Measurements from ENCODE around the gene OTULIN.

OTULIN gene

DNA sequence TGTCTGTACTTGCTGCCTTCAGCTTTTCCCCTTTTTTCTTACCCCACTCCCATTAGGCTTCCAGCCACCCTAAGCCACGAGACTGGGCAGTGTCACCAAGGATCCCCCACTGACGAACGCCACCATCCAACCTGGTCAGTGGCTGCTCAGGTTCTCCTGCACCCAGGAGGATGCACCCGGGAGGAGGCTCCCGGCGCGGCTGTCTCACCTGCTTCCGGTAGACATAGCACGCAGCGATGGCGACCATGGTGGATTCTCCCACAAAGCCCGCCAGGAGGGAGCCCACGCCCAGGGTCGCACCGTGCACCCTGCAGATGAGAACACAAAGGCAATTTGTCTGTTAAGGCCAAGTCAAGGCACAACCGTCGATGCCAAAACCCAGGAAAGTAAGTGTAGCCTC is 48.1 kb downstream of the OTULIN start:
- TF ChIP-seq, protein P1, sequence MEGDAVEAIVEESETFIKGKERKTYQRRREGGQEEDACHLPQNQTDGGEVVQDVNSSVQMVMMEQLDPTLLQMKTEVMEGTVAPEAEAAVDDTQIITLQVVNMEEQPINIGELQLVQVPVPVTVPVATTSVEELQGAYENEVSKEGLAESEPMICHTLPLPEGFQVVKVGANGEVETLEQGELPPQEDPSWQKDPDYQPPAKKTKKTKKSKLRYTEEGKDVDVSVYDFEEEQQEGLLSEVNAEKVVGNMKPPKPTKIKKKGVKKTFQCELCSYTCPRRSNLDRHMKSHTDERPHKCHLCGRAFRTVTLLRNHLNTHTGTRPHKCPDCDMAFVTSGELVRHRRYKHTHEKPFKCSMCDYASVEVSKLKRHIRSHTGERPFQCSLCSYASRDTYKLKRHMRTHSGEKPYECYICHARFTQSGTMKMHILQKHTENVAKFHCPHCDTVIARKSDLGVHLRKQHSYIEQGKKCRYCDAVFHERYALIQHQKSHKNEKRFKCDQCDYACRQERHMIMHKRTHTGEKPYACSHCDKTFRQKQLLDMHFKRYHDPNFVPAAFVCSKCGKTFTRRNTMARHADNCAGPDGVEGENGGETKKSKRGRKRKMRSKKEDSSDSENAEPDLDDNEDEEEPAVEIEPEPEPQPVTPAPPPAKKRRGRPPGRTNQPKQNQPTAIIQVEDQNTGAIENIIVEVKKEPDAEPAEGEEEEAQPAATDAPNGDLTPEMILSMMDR (IDR thresholded peaks at IDR 0.05; ENCODE audit: low read depth, low read length) = no peak
- no peak for DNase-seq (ENCODE audit: low read depth, low spot score)
- H3K4me3 ChIP-seq (ENCODE audit: low read depth, low read length) = no peak overlapping the region
- in situ Hi-C loops (cut with HindIII; ENCODE audit: low sequenced_read_pairs) = no loop called here

DNA sequence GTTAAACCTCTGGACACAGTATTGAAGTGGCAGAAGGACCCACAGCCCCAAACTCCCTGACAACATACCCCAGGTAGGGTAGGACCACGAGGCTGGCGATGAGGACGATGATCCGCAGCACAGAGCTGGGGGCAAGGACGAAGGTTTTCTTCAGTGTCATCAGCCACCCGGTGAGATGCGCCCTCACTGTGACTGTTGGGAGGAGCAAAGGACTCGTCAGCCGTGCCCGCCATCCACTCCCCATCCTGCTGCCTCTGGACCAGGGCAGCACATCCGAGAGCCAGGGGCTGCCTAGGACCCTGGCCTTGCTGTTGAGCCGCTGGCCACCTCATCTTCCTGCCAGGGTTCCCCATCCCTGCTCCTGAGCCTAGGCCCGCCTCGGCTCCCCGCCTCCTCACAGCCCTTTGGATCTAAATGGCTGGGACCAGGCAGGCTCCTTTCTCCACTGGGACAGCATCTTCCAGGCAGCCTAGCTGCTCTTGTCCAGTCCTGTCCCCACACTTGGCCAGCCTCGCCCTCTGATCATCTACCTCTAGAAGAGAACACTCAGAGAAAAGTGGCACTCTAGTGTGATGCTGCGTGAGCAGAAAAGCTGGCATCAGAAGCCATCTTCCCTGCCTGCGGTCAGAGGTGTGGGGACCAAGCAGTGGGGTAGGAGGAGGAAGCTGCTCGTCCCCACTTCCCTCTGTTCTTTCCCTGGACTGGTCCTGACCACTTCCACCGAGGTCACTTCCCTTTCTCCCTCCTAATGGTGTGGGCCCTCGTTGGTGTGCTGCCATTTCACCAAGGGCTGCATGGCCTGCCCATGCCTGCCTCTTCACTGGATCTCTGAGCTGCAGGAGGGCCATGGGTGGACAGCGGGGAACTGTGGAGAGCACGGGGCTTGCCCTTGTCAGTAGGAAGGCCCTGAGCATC is 49.2 kb downstream of the OTULIN start:
- in situ Hi-C loops (cut with HindIII; ENCODE audit: low sequenced_read_pairs) = no loop called here
- H3K4me3 ChIP-seq (ENCODE audit: low read depth, low read length) = no peak overlapping the region
- TF ChIP-seq, protein P1 (IDR thresholded peaks at IDR 0.05; ENCODE audit: low read depth, low read length) = no peak
- no peak for DNase-seq (ENCODE audit: low read depth, low spot score)

DNA sequence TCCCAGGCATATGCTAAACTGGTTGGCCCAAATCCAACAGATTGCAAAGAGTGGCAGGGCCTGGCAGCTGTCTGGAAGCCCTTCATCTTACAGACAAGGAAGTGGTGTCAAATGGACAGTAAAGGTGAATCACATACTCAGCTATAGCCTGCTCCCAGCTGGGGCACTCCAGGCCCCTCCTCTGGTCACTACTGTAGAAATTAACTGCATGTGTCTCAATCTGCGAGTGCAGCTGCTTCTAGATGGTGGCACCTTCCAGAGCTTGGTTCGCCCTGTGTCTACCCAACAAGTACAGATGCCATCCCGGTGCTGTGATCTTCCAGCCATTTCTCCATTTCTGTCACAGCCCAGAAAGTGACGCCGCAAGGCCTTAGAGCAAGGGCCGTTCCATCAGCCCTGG is 50.2 kb downstream of the OTULIN start:
- in situ Hi-C loops (cut with HindIII; ENCODE audit: low sequenced_read_pairs) = no loop called here
- no peak overlapping the region for H3K4me3 ChIP-seq (ENCODE audit: low read depth, low read length)
- TF ChIP-seq, protein P1 (IDR thresholded peaks at IDR 0.05; ENCODE audit: low read depth, low read length) = no peak
- no peak for DNase-seq (ENCODE audit: low read depth, low spot score)

DNA sequence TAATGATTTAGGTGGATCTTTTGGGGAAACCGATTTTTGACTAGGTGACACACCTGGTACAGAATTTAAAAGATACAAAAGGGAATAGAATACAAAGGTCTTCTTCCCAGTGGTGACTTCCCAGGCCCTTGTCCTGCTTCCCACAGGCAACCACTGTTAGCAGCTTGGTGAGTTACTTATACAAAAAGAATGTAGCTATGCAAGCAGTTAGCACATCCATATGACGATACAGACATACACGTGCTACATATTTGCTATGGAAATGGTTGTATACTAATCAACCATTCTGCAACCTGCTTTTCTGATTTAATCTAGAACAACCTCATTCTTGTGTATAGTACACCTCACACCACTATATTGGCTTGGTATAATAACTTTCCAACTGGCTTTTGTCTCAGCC is 51.0 kb downstream of the OTULIN start:
- no peak overlapping the region for H3K4me3 ChIP-seq (ENCODE audit: low read depth, low read length)
- no peak for DNase-seq (ENCODE audit: low read depth, low spot score)
- in situ Hi-C loops (cut with HindIII; ENCODE audit: low sequenced_read_pairs) = no loop called here
- TF ChIP-seq, protein P1 (IDR thresholded peaks at IDR 0.05; ENCODE audit: low read depth, low read length) = no peak

DNA sequence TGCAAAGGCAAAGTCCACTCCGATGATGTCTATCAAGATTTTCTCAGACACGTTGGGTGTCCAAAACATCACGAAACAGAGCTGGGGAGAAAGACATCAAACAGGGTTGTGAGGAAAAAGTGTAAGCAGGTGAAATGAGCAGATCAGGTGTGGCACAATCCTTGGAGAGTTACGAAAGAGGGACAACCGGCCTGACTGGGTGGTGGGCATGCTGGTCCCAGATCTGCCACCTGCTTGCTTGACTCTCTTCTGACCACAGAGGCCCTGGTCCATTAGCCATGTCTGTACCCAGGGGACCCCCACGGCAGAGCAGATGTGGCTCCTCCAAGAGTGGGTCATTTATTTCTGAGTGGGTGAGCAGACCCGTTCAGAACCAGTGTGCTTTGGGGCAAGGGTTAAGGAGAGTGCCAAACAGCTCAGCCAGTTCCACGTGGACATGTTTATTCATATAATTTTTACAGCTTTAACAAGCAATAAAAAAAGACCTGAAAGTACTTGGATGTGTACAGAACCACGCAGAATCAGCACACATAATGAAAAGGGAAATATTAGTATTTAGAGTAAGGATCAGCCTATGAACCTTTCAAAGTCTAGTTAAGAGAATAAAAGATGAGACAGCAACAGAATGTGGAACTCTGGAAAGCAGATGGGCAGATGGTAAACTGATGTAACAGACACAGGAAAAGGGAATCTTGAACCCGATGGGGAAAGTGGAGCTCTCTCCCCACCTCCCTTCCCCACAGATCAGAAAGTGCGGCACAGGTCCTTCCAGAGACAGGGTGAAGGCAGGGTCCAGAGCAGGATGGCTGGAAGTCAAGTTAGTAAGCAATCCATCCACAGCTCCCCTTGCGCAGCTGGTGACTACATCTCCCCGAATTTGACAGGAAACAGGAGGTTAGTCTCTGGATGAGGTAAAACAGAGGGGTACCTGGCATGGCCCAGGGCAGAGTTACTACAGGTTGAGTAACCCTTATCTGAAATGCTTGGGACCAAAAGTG is 52.5 kb downstream of the OTULIN start:
- DNase-seq (ENCODE audit: low read depth, low spot score) = no peak

DNA sequence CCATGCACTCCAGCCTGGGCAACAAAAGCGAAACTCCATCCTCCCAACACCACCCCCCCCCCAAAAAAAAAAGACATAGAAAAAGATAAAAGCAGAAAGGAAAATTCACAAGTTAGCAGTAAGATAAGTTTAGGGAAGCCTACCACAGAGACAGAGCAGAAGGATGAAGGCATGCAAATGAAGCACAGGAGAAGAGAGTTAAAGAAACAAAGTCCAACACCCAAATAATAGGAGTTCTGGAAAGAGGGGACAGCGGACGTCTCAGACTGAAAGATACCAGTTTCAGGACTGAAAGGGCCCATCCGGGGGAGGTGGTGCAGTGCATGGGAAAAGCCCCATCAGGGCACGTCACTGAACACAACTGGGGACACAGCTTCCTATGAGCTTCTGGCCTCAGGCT is 54.3 kb downstream of the OTULIN start:
- in situ Hi-C loops (cut with HindIII; ENCODE audit: low sequenced_read_pairs) = no loop called here
- DNase-seq (ENCODE audit: low read depth, low spot score) = no peak
- H3K4me3 ChIP-seq (ENCODE audit: low read depth, low read length) = no peak overlapping the region
- TF ChIP-seq, protein P1 (IDR thresholded peaks at IDR 0.05; ENCODE audit: low read depth, low read length) = no peak

More for the DNA sequence above, 52.5 kb downstream of the OTULIN start:
- TF ChIP-seq, protein P1 (IDR thresholded peaks at IDR 0.05; ENCODE audit: low read depth, low read length) = no peak
- in situ Hi-C loops (cut with HindIII; ENCODE audit: low sequenced_read_pairs) = no loop called here
- H3K4me3 ChIP-seq (ENCODE audit: low read depth, low read length) = no peak overlapping the region

All from astrocyte of the spinal cord (primary cell).